GM19099 (cell line): ENCODE data around the gene ZGLP1.

Source experiments
- POLR2A ChIP-seq: IDR thresholded peaks from 3 replicates; pipeline ENCODE4 v1.6.1; 2011; ENCODE audit warnings: low read depth; ENCODE audit not compliant: insufficient read length; ENCODE audit errors: extremely low read depth

ZGLP1 gene

DNA sequence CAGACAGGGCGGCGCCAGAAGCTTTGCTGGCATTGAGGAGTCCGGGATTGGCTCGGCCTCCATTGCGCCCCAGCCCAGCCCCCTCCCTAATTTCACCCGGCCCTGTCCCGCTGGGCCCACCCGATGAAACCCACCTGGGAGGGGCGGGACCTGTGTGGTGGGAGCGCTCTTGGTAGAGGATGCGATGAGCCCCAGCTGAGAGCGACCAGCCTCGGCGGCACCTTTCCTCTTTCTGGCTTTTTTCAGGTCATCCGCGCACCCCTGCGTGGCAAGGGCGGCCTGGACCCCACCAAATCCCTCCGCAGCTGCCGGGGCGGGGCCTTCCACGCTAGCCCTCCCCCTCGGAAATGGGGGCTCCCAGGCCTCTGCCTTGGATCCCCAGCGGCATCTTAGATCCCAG lies at the start of gene ZGLP1:
ZGLP1 (minus strand) TSS at position 393 of the 400 bp plus-strand sequence.
- TF ChIP-seq POLR2A, result no peak

DNA sequence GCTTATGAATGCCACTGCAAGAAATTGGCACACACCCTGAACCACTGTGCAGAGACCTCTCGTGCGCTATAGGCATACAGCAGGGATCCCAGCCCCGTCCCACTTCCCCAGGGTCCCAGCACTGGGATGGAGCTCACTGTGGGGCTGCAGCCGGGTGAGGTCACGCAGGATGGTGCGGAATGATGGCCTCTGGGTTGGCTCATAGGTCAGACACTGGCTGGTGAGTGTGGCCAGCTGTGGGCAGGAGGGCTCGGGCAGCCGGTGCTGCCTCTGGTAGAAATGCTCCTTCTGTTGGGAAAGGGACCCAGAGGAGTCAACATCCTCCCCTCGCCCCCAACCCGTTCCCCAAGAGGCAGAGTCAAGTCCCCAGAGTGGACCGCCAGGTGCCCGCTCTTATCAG lies 46.8 kb upstream of the ZGLP1 start:
- TF ChIP-seq POLR2A, result no peak

- TF ChIP-seq POLR2A, result no peak
Observed at GRCh38 chr19:10353793-10354391, 44.3 kb upstream of the ZGLP1 start.

GRCh38 chr19:10352764-10353671 lies 43.4 kb upstream of the ZGLP1 start:
- no peak for TF ChIP-seq POLR2A

DNA sequence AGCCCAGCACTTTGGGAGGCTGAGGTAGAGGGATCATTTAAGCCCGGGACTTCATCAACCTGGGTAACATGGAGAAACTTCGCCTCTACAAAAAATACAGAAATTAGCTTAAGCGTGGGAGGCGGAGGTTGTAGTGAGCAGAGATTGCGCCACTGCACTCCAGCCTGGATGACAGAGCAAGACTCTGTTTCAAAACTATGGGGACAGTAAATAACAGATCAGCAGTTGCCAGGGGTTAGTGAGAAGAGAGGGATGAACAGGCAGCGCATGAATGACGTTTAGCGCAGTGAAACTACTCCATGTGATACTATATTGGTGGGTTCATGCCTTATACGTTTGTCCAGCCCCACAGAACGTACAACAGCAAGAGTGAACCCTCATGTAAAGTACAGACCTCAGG lies 36.9 kb upstream of the ZGLP1 start:
- no peak for TF ChIP-seq POLR2A

DNA sequence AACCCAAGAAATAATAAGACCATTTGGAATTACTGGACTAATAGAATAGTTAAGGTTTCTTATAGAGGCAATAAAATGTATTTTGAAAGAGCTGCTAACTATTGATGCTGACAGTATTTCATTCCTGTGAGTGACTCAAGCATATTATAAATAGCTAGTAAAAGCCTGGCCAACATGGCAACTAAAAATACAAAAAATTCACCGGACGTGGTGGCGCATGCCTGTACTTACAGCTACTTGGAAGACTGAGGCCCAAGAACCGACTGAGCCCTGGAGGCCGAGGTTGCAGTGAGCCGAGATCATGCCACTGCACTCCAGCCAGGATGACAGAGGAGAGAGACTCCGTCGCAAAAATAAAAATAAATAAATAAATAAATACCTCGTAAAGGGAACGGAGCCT lies 35.2 kb upstream of the ZGLP1 start:
- TF ChIP-seq POLR2A, result no peak

GRCh38 chr19:10343495-10343894 lies 33.9 kb upstream of the ZGLP1 start:
- no peak for TF ChIP-seq POLR2A

DNA sequence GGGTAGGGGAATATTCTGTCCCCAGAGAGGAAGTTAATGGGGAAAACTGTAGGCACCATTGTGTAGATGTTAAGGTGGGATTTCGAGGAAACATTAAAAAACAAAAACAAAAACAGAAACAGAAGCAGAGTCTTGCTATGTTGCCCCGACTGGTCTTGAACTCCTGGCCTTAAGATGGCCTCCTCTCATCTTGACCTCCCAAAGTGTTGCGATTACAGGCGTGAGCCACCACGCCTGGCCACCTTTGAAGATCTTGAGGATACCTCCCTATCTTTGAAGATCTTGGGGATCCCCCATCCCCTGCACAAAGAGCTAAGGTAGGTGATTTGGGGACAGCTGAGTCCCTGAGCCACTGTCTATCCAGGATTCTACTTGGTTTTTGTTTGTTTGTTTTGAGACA lies 30.4 kb upstream of the ZGLP1 start:
- no peak for TF ChIP-seq POLR2A

DNA sequence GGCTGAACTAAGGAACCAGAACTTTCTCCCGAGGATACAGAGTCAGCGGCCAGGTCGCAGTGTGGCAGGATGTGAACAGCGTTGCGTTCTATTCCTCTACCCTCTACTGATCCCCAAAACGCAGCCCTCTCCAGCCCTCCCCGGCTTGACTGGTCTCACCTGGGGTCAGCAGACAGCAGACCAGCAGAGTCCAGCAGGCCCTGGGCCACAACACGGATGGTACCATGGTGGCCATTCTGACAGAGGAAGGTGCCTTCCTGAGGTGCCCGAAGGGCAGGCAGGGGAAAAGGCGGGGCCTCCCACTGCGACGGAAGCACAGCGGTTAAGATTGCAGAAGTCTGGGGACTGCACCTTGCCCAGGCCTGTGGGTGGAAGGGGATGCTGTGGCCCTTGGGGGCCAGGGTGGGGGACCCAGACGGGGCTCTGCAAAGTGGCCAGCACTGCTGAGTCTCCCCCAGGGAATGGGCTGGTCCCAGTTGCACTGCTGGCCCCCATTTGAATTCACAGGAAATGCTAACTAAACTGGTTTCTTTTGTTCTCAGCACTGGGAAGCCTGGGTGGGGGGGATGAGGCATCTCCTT lies 29.9 kb upstream of the ZGLP1 start, which contains the start of gene ICAM3:
ICAM3 (minus strand) TSS at position 245 of the 581 bp plus-strand sequence; CDS start at position 235, 10 bp downstream.
- peak; percentile 86 for TF ChIP-seq POLR2A

GRCh38 chr19:10338940-10339339 lies 29.3 kb upstream of the ZGLP1 start:
- no peak for TF ChIP-seq POLR2A

- TF ChIP-seq POLR2A, result no peak
Observed at GRCh38 chr19:10335352-10335985, 25.9 kb upstream of the ZGLP1 start.

DNA sequence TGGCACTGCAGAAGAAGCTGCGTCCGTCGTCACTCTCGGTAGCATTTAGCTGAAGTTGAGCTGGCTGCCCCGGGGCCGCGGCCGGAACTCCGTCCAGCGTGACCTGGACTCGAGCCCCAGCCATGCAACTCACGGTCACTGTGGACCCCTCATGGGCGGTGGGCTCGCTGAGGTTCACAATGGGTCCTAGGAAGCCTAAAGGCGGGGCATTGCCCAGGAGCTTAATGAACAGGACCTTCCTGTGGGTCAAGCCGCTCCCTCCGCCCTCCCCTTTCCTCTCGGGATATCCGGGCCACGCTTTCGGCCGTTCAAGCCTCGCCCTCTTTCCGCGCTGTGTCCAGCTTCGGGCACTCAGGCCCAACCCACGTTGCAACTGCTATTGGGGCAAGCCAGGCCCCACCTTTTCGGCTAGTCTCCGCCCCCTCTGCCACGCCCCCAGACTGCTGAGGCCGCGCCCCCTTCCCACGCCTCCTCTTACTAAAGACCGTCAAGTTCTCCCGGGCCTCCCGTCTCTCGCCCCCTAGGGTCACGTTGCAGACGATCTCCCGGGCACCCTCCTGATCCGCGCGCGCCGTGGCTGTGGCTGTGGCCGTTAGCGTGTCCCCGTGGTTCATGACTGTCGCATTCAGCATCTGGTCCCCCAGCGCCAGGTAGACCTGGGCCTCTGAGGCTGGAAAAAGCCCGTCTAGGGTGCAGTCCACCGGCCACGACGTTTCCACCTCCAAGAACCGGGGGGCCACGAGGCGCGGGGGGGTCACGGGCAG lies 25.2 kb upstream of the ZGLP1 start:
- TF ChIP-seq POLR2A, result no peak

DNA sequence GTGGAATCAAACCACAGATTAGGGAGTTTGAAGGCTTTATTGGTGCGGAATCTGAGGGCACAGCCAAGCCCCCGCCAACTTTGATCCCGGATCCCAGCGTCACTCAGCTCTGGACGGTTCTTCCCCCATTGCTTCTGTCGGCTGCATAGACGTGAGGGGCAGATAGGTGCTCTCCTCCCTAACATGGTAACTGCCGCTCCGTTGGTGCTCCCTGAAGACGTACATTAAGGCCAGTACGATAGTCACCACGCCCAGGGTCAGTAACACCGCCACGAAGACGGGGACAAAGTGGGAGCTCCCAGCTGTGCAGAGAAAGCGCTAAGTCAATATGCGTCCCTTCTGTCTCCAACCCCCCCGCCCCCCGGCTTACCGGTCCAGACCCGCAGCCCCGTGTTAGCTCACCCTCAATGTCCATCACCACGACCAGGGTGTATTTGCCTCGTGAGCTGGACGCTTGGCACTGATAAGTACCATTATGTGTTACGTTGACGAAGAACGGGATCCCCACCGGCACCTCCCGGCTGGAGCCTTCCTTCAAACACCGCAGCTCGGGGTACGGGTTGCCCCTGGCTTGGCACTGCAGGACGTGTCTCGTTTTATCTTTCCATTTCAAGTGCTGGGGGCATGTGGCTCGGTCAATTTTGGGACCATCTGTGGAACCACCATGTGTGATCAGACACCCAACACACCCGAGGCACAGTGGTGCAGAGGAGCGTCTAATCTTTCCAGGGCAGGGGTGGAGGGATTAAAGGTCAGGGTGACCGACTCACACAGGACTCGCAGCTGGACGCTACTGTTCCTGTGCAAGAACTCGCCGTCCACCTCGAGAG lies 24.4 kb upstream of the ZGLP1 start:
- no peak for TF ChIP-seq POLR2A
